NCI-H446 (cell line): ENCODE results near the gene LMO7.

Experiments
- DNase-seq, 2 experiments: peaks; one replicate each; lab custom pipeline; 2025; lab: John Stamatoyannopoulos, UW

LMO7 gene

GRCh38 chr13:75843074-75843473 is 206.9 kb downstream of the LMO7 start:
- no peak for DNase-seq

- DNase-seq, result no peak
Observed at GRCh38 chr13:75843991-75844390, 207.9 kb downstream of the LMO7 start.

GRCh38 chr13:75847588-75847987 is 211.5 kb downstream of the LMO7 start:
- no peak for DNase-seq

GRCh38 chr13:75850916-75851315 is 214.8 kb downstream of the LMO7 start:
- no peak for DNase-seq

GRCh38 chr13:75855216-75855615 is 219.1 kb downstream of the LMO7 start:
- no peak for DNase-seq

GRCh38 chr13:75855847-75856246 is 219.7 kb downstream of the LMO7 start:
- no peak for DNase-seq

GRCh38 chr13:75857291-75857690 is 221.2 kb downstream of the LMO7 start:
- no peak for DNase-seq

GRCh38 chr13:75860935-75861334 is 224.8 kb downstream of the LMO7 start:
- DNase-seq, result no peak

- DNase-seq, result no peak
Observed at GRCh38 chr13:75861786-75862185, 225.7 kb downstream of the LMO7 start.

- DNase-seq, result no peak
Observed at GRCh38 chr13:75864718-75865117, 228.6 kb downstream of the LMO7 start.

GRCh38 chr13:75867379-75868117 is 231.4 kb downstream of the LMO7 start:
- DNase-seq, result no peak

GRCh38 chr13:75869981-75870380 is 233.9 kb downstream of the LMO7 start:
- no peak for DNase-seq

- peak in 1 of 2 experiments; percentile 1 for DNase-seq
Observed at GRCh38 chr13:75870397-75870903, 234.3 kb downstream of the LMO7 start.

- no peak for DNase-seq
Observed at GRCh38 chr13:75871059-75871458, 234.9 kb downstream of the LMO7 start.

GRCh38 chr13:75872980-75873379 is 236.8 kb downstream of the LMO7 start:
- no peak for DNase-seq

- no peak for DNase-seq
Observed at GRCh38 chr13:75873494-75873893, 237.4 kb downstream of the LMO7 start.

- no peak for DNase-seq
Observed at GRCh38 chr13:75875450-75875849, 239.3 kb downstream of the LMO7 start.

- DNase-seq, result peak in 1 of 2 experiments; percentile 52
Observed at GRCh38 chr13:75876142-75877050, 240.3 kb downstream of the LMO7 start.

GRCh38 chr13:75877071-75877470 is 240.9 kb downstream of the LMO7 start:
- DNase-seq, result no peak

- no peak for DNase-seq
Observed at GRCh38 chr13:75879656-75880055, 243.5 kb downstream of the LMO7 start.

GRCh38 chr13:75881109-75881775 is 245.1 kb downstream of the LMO7 start:
- no peak for DNase-seq

GRCh38 chr13:75882261-75882660 is 246.1 kb downstream of the LMO7 start:
- no peak for DNase-seq
